Peyer's patch (tissue), 4 donors: ENCODE results near the gene RBM33. TPM values are rescaled to one million over a fixed set of nuclear protein-coding genes. Genes with fewer than 3 reads are reported as not detected.

Experiments
- DNase-seq, 3 donors: peaks; one replicate each; pipeline ENCODE4 v3.0.0-alpha.2; 2017 to 2019
- H3K27ac ChIP-seq, 4 donors: fragments of 200-600 bp; sonication (generic); one replicate each; pipeline ENCODE4 v1.5.1; 2016 to 2019
- H3K27me3 ChIP-seq, 2 donors: fragments of 200-600 bp; sonication (generic); one replicate each; pipeline ENCODE4 v1.5.1; 2019
- H3K36me3 ChIP-seq, 3 donors: fragments of 200-600 bp; sonication (generic); one replicate each; pipeline ENCODE4 v1.5.1; 2016 to 2019
- H3K4me1 ChIP-seq, 4 donors: fragments of 200-600 bp; sonication (generic); one replicate each; pipeline ENCODE4 v1.5.1; 2016 to 2019
- H3K4me3 ChIP-seq, 4 donors: fragments of 200-600 bp; sonication (generic); 1 replicate in 3 of 4; 2 replicates in 1 of 4; pipeline ENCODE4 v1.5.1; 2016 to 2019; ENCODE audit warnings: mild to moderate bottlenecking in 1 of 4
- H3K9me3 ChIP-seq, 4 donors: fragments of 200-600 bp; sonication (generic); one replicate each; pipeline ENCODE4 v1.5.1; 2016 to 2019; ENCODE audit warnings: mild to moderate bottlenecking in 1 of 4
- CTCF ChIP-seq, 6 experiments: fragments of 450-650 bp in 4 of 6; fragments of 200-600 bp in 2 of 6; sonication (generic) in 1 of 6; IDR thresholded peaks; one replicate each; pipeline ENCODE4 v1.5.1; 2017 to 2019; ENCODE audit warnings: antibody characterized with exemption in 6 of 6, mild to moderate bottlenecking in 3 of 6, moderate library complexity in 1 of 6
- POLR2A ChIP-seq, 2 donors: fragments of 450-650 bp; IDR thresholded peaks; one replicate each; pipeline ENCODE4 v1.5.1; 2017; ENCODE audit warnings: antibody characterized with exemption in 2 of 2, mild to moderate bottlenecking in 2 of 2, moderate library complexity in 2 of 2
- total RNA-seq, 4 donors: library from RNA; depleted of rRNA; stranded (reverse); fragments of >200 nt; gene quantifications; one replicate each; pipeline ENCODE4 v1.1.0, GENCODE V29; 2016

RBM33 gene
- total RNA-seq, 4 donors from 2014 or later, result 87.4 to 191 (median 123) TPM

- peaks cover 0 to 11% (median 0%) of the 10 kb centered on the region in 4 donors for H3K9me3 ChIP-seq
- no peak overlapping the region for H3K4me3 ChIP-seq
- H3K36me3 ChIP-seq, result peaks cover 0 to 20% (median 3%) of the 10 kb centered on the region in 3 donors
- H3K27me3 ChIP-seq, result no peaks in the 10 kb centered on the region
- H3K4me1 ChIP-seq, result peaks cover 0 to 36% (median 7%) of the 10 kb centered on the region in 4 donors
- DNase-seq, result no peak
- TF ChIP-seq POLR2A (IDR thresholded peaks at IDR 0.05) (no peak), CTCF (IDR thresholded peaks at IDR 0.05) (no peak)
- no peak overlapping the region for H3K27ac ChIP-seq
These were observed 2.8 kb downstream of the RBM33 start for GRCh38 chr7:155647302-155647701.

DNA sequence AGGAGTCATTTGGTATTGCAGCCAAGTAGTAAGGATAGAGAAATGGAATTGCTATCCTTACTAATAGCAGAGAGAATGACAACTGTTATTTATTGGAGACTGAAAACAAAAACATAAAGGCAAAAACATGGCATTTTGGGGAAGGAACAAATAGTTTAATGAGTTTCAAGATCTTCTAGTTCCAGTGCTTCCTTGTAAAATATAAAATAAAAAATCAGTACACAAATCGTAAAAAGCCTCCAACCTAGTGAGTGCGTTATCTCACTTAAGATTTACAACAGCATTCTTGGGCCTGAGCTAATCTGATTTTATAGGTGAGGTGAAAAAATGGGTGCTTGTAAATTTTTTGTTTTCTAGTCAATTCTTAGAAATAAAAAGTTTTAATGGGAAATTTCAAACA lies 3.3 kb downstream of the RBM33 start:
- Histone ChIP-seq H3K9me3 (peaks cover 0 to 11% (median 0%) of the 10 kb centered on the region in 4 donors), H3K4me3 (no peak overlapping the region), H3K27ac (no peak overlapping the region), H3K4me1 (peaks cover 0 to 39% (median 7%) of the 10 kb centered on the region in 4 donors), H3K27me3 (no peaks in the 10 kb centered on the region), H3K36me3 (peaks cover 0 to 20% (median 3%) of the 10 kb centered on the region in 3 donors)
- no peak for TF ChIP-seq POLR2A (IDR thresholded peaks at IDR 0.05)
- TF ChIP-seq CTCF (IDR thresholded peaks at IDR 0.05), result no peak
- no peak for DNase-seq

GRCh38 chr7:155648752-155649339 lies 4.4 kb downstream of the RBM33 start:
- no peak for TF ChIP-seq CTCF (IDR thresholded peaks at IDR 0.05)
- TF ChIP-seq POLR2A (IDR thresholded peaks at IDR 0.05), result no peak
- peaks cover 0 to 20% (median 3%) of the 10 kb centered on the region in 3 donors for H3K36me3 ChIP-seq
- peaks cover 0 to 38% (median 5%) of the 10 kb centered on the region in 4 donors for H3K4me1 ChIP-seq
- H3K27me3 ChIP-seq, result no peaks in the 10 kb centered on the region
- H3K27ac ChIP-seq, result no peak overlapping the region
- peaks cover 0 to 11% (median 0%) of the 10 kb centered on the region in 4 donors for H3K9me3 ChIP-seq
- H3K4me3 ChIP-seq, result no peak overlapping the region
- no peak for DNase-seq

DNA sequence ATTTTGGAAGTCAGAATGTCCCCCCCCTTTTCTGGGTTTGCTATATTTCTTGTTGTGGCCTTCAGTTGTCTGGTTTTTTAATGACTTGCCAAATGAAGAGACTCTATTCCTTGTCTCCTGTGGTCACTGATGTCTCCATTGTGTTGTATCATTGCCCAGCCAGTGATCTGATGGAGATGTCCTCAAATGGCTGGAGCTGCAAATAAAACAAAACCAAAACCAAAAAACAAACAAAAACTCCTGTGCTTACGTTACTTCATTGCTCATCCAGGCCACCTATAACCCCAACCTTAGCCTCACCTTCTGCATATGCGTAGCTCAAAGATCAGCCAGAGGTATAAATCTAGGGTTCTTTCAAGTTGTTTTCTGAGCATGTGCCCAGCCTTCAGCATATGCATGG lies 5.1 kb downstream of the RBM33 start:
- no peak overlapping the region for H3K27ac ChIP-seq
- peaks cover 0 to 11% (median 0%) of the 10 kb centered on the region in 4 donors for H3K9me3 ChIP-seq
- H3K4me1 ChIP-seq, result peaks cover 0 to 45% (median 5%) of the 10 kb centered on the region in 4 donors
- H3K27me3 ChIP-seq, result no peaks in the 10 kb centered on the region
- peaks cover 0 to 20% (median 3%) of the 10 kb centered on the region in 3 donors for H3K36me3 ChIP-seq
- TF ChIP-seq POLR2A (IDR thresholded peaks at IDR 0.05) (no peak), CTCF (IDR thresholded peaks at IDR 0.05) (no peak)
- no peak for DNase-seq
- no peak overlapping the region for H3K4me3 ChIP-seq

DNA sequence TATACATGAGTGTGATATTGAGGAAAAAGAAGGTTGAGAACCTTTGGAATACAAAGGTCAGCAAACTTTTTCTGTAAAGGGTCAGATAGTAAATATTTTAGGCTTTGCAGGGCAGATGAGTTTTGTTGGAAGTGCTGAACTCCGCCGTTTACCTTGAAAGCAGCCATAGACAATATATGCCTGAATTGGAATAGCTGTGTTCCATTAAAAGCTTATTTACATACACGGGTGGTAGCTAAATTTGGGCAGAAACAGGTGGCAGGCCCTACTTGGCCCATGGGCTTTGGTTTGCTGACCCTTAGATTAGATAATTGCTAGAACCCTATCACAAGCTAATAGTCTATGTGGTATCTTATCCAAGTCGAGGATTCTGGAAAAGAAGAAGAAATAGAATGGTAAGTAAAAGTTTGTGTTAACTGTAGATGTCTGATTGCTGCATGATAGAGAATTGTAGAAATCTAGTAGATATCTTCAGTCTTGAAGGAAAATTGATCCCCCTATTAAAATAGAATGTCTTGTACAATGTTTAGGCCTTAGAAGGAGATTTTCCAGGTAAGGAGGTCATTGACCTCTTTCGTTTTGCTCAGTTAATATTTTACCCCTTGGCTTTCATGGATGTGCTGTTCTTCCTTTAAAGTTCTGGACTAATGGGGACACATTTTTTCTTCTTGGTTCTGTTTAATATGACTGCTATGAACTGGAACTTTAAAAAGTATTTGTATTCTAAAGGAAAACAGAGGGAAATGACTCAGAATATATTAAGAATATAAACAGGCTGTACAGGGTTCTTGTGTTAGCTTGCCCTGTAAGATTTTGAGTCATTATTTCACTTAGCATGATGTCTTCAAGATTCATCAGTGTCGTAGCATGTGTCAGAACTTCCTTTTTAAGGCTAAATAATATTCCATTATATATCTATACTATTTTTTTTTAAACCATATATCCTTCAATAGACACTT lies 8.0 kb downstream of the RBM33 start:
- Histone ChIP-seq H3K4me1 (peaks cover 0 to 29% (median 0%) of the 10 kb centered on the region in 4 donors), H3K27me3 (no peaks in the 10 kb centered on the region), H3K9me3 (peaks cover 0 to 11% (median 0%) of the 10 kb centered on the region in 4 donors), H3K4me3 (no peak overlapping the region), H3K27ac (no peak overlapping the region), H3K36me3 (peaks cover 0 to 18% (median 2%) of the 10 kb centered on the region in 3 donors)
- DNase-seq, result no peak
- TF ChIP-seq POLR2A (IDR thresholded peaks at IDR 0.05), result no peak
- TF ChIP-seq CTCF (IDR thresholded peaks at IDR 0.05), result no peak
